ENCODE results near the gene SRP72. TPM values are rescaled to one million over a fixed set of nuclear protein-coding genes. Genes with fewer than 3 reads are reported as not detected.

The SRP72 gene
- total RNA-seq, 1 experiment from 2014 or later = 146 TPM

DNA sequence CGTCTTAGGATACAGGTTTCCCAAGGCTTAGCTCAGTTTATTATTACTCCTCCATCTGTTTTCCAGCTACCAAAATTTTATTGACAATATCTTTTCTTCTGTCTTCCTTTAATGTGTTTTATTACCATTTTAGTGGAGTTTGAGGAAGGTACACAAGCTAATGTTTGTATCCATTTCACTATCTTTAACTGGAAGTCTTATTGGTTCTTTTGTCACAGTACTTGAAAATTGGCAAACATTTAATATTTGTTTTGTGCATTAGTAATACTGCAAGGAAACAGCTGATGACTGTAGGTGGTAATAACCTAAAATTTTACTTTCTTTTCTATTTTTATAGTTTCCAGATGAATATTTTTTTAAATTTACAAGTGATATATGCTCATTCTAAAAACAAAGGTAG is 28.8 kb downstream of the SRP72 start:
- Histone ChIP-seq H2AFZ (ENCODE audit: low read depth, low read length, poor library complexity, severe bottlenecking) (no peak overlapping the region), H4K20me1 (ENCODE audit: insufficient read depth) (no peaks in the 10 kb centered on the region), H3K9ac (ENCODE audit: low read length) (no peak overlapping the region), H3K27me3 (ENCODE audit: insufficient read depth, low read length) (no peaks in the 10 kb centered on the region), H3K27ac (ENCODE audit: low read depth, low read length) (no peak overlapping the region), H3K4me3 (replicated peaks in 1 of 2; ENCODE audit: low read depth in 1 of 2, low read length in 2 of 2) (no peak overlapping the region), H3K79me2 (ENCODE audit: insufficient read depth, low read length) (no peaks in the 10 kb centered on the region), H3K9me2 (ENCODE audit: insufficient read depth) (no peaks in the 10 kb centered on the region), H3K9me3 (ENCODE audit: control insufficient read depth in 1 of 2, insufficient read depth in 1 of 2, low read depth in 1 of 2, low read length in 2 of 2) (no peaks in the 10 kb centered on the region), H3K36me3 (ENCODE audit: control insufficient read depth in 1 of 2, insufficient read depth in 2 of 2, low read length in 2 of 2) (peaks cover 33 to 41% of the 10 kb centered on the region in 2 experiments), H3K4me2 (ENCODE audit: low read length) (no peak overlapping the region), H3K4me1 (ENCODE audit: control insufficient read depth in 1 of 2, insufficient read depth in 2 of 2, low read length in 2 of 2) (no peaks in the 10 kb centered on the region)
- RAD21 ChIA-PET (ENCODE audit: low non-redundant PET in 1 of 2, low total read pairs in 2 of 2, uncharacterized antibody in 2 of 2, unreplicated experiment in 2 of 2) = no interaction called here
- DNase-seq (ENCODE audit: low read depth, low spot score) (no peak), ATAC-seq (no peak)
- no peak for TF ChIP-seq TCF7L2 (IDR thresholded peaks at IDR 0.05; ENCODE audit: borderline replicate concordance, extremely low read depth, insufficient read depth, insufficient read length)
- TF ChIP-seq, protein P1, sequence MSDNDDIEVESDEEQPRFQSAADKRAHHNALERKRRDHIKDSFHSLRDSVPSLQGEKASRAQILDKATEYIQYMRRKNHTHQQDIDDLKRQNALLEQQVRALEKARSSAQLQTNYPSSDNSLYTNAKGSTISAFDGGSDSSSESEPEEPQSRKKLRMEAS (IDR thresholded peaks at IDR 0.05) = no peak
- TF ChIP-seq, protein P2, sequence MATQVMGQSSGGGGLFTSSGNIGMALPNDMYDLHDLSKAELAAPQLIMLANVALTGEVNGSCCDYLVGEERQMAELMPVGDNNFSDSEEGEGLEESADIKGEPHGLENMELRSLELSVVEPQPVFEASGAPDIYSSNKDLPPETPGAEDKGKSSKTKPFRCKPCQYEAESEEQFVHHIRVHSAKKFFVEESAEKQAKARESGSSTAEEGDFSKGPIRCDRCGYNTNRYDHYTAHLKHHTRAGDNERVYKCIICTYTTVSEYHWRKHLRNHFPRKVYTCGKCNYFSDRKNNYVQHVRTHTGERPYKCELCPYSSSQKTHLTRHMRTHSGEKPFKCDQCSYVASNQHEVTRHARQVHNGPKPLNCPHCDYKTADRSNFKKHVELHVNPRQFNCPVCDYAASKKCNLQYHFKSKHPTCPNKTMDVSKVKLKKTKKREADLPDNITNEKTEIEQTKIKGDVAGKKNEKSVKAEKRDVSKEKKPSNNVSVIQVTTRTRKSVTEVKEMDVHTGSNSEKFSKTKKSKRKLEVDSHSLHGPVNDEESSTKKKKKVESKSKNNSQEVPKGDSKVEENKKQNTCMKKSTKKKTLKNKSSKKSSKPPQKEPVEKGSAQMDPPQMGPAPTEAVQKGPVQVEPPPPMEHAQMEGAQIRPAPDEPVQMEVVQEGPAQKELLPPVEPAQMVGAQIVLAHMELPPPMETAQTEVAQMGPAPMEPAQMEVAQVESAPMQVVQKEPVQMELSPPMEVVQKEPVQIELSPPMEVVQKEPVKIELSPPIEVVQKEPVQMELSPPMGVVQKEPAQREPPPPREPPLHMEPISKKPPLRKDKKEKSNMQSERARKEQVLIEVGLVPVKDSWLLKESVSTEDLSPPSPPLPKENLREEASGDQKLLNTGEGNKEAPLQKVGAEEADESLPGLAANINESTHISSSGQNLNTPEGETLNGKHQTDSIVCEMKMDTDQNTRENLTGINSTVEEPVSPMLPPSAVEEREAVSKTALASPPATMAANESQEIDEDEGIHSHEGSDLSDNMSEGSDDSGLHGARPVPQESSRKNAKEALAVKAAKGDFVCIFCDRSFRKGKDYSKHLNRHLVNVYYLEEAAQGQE (IDR thresholded peaks at IDR 0.05; ENCODE audit: low read depth) = no peak
- intact Hi-C loops (cut with micrococcal nuclease) = no loop called here
- CTCF ChIA-PET = no interaction called here
- BruUV-seq (replicated peaks) = no TSS peak
- POLR2A ChIA-PET = no interaction called here

DNA sequence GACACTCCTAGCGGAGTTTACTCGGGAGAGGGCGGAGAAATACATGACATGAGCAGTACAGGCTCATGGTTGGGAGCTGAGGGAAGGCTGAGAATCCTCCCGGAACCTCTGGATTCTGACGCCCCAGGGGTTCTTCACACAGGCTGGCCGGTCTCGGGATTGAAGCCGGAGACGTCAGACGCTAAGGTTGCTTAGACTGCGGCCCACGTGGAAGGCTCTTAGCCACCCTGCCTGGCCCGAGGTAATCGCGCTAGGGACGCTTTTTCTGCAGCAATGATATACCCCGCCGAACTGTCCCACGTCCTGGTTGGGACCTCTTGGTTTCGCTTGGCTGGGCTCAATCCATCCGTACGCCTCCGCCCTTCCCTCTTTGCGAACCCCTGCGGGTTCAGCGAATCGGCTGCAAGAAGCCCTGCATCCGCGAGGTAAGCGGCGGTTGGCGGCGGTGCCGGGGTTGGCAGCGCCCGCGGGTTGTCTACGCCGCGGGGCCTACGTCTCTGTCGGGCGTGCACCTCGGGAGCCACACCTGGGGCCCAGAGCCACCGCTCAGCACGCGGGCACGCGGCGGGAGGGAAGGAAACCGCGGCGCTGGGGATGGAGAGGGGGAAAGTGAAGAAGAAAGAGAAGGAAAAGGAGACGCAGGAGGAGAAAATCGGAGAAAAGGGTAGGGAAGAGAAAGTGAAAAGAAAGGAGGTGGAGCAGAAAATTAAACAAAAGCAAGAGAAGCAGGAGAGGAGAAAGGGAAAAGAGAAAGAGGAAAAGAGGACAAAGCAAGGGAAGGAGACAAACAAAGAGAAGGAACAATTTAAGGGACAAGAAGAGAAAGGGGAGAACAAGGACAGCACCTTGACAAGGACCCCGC is 38.1 kb downstream of the SRP72 start, which contains the start of gene ARL9:
Gene ARL9 (plus strand): TSS at position 523 of the 862 bp plus-strand sequence. CDS start 72 bp downstream, at position 595.
- Histone ChIP-seq H3K27ac (ENCODE audit: low read depth, low read length) (no peak within 1 kb of the TSS), H3K4me3 (replicated peaks in 1 of 2; ENCODE audit: low read depth in 1 of 2, low read length in 2 of 2) (no peak within 1 kb of the TSS), H3K4me2 (ENCODE audit: low read length) (no peak within 1 kb of the TSS), H3K9me2 (ENCODE audit: insufficient read depth) (no peaks in the 10 kb centered on the region), H4K20me1 (ENCODE audit: insufficient read depth) (no peaks in the 10 kb centered on the region), H3K79me2 (ENCODE audit: insufficient read depth, low read length) (no peaks in the 10 kb centered on the region), H3K36me3 (ENCODE audit: control insufficient read depth in 1 of 2, insufficient read depth in 2 of 2, low read length in 2 of 2) (peaks cover 4 to 20% of the 10 kb centered on the region in 2 experiments), H3K4me1 (ENCODE audit: control insufficient read depth in 1 of 2, insufficient read depth in 2 of 2, low read length in 2 of 2) (no peaks in the 10 kb centered on the region), H3K9me3 (ENCODE audit: control insufficient read depth in 1 of 2, insufficient read depth in 1 of 2, low read depth in 1 of 2, low read length in 2 of 2) (no peaks in the 10 kb centered on the region), H2AFZ (ENCODE audit: low read depth, low read length, poor library complexity, severe bottlenecking) (no peak within 1 kb of the TSS), H3K27me3 (ENCODE audit: insufficient read depth, low read length) (no peaks in the 10 kb centered on the region), H3K9ac (ENCODE audit: low read length) (no peak within 1 kb of the TSS)
- BruUV-seq (replicated peaks) = no TSS peak
- RAD21 ChIA-PET (ENCODE audit: low non-redundant PET in 1 of 2, low total read pairs in 2 of 2, uncharacterized antibody in 2 of 2, unreplicated experiment in 2 of 2) = no interaction called here
- POLR2A ChIA-PET = no interaction called here
- no peak for ATAC-seq
- CTCF ChIA-PET = no interaction called here
- intact Hi-C loops (cut with micrococcal nuclease) = no loop called here
- no peak for DNase-seq (ENCODE audit: low read depth, low spot score)
- TF ChIP-seq JUND (IDR thresholded peaks at IDR 0.05) (no peak), ELF1 (IDR thresholded peaks at IDR 0.05; ENCODE audit: borderline replicate concordance, low read depth) (no peak), POLR2A (IDR thresholded peaks at IDR 0.05; ENCODE audit: borderline replicate concordance, extremely low read depth, insufficient read depth, insufficient read length) (no peak), SIN3A (IDR thresholded peaks at IDR 0.05; ENCODE audit: low read depth) (no peak), SRF (IDR thresholded peaks at IDR 0.05; ENCODE audit: low read depth) (no peak), SP1 (IDR thresholded peaks at IDR 0.05; ENCODE audit: low read depth) (no peak), ZBTB33 (IDR thresholded peaks at IDR 0.05; ENCODE audit: extremely low read depth, insufficient replicate concordance, low read length) (no peak), CBX3 (IDR thresholded peaks at IDR 0.05; ENCODE audit: low read depth) (no peak), FOSL1 (IDR thresholded peaks at IDR 0.05; ENCODE audit: low read depth) (no peak), ATF3 (IDR thresholded peaks at IDR 0.05) (no peak)
- TF ChIP-seq, protein P1 (IDR thresholded peaks at IDR 0.05) = no peak
